HG03520 (cell line): ENCODE results near the gene ELP4.

Experiments used
- ATAC-seq: cut with Tn5 transposase; IDR thresholded peaks from one replicate; pipeline ENCODE4 v1.9.1; 2021; ENCODE audit warnings: mild to moderate bottlenecking, moderate library complexity; ENCODE audit not compliant: unreplicated experiment

The ELP4 gene

DNA sequence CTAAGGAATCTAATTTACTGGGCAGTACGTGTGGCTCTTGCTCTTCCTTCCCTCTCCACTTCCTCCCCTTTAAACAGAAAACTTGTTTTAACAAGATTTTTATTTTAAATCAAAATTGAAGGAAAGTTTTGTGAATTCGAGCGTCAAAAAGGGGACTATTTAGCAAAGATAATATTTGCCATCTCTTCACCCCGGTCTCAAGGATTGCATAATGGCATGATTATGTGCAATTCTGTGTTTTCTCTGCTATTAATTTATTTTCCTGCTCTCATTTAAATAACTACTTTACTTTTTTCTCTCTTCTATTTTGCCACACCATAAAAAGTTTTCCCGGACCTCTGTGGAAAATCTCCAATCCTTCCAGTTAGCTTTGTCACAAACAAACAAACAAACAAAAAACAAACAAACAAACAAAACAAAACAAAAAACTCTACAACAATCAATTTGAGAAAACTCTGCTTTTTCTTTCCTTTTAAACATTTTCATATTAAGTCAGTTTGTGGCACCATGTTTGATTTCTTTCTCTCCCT is 311.7 kb downstream of the ELP4 start:
- no peak for ATAC-seq

DNA sequence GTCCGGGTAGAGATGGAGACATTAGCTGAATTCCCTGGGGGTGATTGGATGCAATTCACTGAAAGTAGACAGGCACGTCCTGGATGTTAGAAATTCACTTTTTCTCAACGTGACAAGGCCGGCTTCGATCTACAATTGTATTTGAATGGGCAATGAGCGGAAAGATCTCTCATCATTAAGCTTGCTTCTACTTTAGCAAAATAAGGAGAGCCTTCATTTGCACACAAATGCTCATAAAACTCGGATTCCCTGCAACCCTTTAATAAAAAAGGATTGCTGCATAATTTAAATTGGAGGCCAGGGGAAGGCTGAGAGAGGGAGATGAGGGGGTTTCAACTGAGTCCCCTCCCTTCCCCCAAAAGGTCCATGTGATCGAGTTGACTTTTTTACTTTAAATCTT is 312.2 kb downstream of the ELP4 start:
- ATAC-seq: no peak

DNA sequence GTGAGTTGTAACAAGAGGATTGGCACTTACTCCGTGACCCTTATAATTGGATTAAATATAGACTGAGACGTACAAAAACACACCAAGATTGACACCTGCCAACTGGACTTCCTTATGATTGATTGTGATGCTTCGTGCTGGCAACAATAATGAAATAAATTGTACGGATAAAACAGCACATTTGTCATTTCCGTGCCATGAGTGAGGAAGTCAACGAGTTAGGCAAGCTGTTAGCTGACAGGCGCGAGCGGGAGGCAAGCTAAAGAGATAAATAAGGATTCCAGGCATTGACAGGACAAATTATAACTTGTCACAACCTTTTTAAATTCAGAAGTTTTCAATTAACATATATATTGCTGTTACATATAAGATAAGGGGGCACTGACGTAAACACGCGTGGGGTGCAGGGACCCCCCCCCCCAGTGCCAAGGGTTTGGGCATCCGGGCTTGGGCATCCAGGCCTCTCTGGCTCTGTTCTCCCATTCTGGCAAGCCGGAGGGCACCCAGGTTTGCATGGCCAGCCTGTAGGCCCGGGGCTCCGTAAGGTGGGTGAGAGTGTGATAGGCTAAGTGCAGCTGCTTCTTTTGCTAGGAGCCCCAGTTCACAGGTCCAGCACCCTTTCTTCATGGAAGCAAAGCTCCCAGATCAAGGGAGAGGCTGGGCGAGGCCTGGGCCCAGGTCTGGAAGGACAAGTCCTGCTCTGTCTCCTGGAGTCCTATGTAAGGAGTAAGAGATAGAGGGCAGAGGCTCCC is 312.8 kb downstream of the ELP4 start:
- no peak for ATAC-seq

DNA sequence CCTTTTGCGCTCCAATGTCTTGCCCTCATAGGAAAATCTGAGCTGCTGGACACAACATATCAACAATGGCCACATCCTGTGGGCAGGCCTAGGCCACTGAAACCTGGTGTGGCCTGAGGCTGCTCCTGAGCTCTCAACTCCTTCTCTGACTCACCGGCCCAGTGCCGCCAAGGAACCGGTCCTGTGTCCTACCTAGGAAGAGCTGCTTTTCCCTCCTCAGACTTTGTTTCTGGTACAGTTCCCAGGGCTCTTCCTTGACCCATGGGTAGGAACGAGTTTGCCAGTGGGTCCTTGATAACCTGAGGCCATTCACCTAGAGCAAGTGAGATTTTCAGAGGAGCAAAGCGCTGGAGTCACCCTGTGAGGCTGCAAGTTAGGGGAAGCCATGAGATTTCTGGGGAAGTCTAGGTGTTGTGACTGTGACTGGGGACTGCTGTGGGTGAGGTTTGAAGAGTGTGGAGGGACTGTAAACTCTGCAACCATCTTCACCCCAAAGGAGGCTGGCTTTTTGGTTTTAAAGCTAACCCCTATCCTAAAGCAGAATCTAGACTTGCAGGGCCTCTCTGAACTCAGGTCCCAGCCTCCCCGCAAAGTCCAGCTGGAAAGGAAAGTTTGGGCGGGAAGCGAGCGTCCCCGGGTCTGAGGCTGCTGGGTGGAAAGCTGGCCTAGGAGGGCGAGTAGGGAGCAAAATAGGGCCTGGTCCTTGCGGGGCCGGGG is 313.5 kb downstream of the ELP4 start:
- ATAC-seq: no peak

DNA sequence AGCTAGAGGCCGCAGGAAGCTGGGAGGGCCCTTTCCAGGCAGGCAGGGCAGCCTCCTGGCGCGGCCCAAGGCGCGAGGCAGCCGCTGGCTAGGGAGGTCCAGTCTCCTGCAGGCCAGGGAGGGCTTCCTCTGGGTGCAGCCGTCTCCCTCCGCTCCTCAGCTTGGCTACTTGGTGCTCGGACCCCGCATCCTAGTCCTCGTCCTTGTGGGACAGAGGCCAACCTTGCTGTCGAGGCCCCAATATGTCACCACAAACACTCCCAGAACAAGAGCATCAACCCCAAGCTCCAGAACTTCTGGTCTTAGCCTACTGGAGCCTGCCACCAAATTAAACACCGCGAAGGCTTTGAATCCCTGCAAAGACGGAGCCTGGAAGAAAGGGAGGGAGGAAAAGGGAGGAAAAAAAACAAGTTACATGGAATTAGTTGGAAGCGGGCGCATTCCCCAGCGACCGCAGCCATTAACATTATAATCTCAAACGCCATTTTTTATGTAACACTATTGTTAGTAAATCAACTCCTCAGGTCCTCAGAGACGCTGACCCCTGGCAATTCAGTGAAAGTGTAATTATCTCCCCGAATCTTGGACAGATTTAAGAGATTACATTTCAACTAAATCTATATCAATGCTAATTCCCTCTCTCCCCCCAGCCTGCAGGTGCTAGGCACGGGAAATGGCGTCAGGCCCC is 314.2 kb downstream of the ELP4 start:
- no peak for ATAC-seq

DNA sequence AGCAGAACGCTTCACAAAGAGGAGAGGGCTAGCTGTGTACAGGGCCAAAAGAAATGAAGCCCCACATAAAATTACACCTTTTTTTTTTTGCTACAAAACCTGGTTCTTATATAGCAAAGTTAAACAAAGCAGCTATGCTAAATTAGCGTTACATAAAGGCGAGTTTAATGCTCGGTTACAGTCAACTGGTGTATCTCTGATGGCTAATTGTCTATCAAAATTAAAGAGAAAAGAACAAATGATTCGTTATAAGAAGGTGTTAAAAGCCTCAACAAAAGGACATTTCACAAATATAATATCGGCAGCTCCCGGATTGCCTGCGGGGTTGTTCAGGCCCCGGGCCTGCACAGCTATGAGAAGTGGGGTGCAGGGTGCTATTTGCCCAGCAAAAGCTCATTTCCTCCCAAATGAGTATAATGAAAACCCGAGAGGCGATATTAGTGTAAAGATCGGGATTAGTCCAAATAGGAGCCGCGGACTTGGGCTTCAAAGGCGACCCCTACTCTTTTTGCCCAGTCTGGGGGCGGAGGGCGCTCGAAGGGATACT is 314.8 kb downstream of the ELP4 start:
- ATAC-seq: no peak

DNA sequence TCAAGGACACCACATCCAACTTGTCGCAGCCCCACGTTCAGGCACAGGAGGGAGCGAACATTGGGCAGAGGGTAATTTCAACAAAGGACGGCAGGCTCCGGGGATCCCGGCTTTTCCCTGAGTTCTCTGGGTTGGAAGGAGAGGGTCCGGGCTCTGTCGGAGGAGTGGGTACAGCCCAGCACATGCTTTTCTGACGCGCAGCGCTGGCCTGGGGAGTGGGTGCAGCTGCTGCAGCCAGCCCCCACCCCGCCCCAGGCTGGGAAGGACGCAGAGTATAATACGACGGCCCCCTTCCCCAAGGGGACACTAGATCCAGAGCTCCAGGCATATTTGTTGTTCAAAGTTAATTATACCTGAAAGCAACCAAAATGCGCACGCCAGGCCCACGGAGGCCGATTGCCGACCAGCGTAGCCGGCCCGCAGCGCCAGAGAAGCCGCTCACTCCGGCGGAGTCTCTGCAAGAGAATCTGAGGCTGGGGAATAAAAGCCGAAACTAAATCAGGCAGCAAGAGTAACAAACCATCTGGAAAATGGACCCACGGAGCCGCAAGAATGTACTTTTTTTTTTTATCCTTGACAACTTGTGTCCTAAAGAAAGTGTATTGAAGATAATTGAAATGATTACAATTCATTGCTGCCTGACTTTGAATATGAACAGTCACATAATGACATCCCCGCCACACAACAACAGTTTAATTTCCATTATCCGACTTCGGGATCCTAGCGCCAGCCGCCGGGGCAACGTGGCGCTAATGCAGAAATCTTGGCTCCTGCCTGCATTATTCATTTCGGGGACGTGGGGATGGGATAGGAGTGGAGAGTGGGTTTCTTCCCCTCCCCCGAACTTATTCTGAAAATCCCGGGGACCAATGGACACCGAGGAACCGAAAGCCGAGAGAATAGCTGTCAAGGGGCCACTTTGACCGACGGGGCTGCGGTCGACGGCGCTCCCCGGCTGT is 315.6 kb downstream of the ELP4 start:
- no peak for ATAC-seq

DNA sequence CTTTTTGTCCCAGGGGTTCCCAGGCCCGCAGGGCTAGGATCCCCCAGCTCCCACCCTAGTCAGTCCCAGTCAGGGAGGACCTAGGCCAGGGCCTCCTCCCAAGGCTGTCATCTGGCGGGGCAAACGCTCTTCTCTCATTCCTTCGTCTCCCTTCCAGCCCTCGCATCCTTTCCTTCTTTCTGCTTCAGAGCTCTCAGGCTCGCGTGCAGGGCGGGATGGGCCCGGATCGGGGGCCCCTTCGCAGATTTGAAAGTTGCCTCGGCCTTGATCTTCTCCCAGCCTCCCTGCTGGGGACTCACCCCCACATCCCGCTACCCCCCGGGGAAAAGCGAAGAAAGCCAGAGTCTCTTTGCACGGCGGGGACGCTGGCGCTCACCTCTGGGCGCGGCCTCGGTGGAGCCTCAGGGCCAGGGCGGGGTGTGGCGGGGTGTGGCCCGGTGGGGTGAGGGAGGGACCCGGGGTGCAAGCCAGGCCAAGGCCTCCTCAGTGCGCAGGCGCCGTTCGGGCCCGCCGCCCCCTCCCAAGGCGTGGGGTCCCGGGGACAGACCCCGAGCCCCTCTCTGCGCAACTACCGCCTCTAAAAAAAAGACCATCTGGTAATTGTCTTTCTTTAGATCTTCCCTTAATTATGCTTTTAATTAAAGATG is 316.4 kb downstream of the ELP4 start:
- ATAC-seq: no peak

DNA sequence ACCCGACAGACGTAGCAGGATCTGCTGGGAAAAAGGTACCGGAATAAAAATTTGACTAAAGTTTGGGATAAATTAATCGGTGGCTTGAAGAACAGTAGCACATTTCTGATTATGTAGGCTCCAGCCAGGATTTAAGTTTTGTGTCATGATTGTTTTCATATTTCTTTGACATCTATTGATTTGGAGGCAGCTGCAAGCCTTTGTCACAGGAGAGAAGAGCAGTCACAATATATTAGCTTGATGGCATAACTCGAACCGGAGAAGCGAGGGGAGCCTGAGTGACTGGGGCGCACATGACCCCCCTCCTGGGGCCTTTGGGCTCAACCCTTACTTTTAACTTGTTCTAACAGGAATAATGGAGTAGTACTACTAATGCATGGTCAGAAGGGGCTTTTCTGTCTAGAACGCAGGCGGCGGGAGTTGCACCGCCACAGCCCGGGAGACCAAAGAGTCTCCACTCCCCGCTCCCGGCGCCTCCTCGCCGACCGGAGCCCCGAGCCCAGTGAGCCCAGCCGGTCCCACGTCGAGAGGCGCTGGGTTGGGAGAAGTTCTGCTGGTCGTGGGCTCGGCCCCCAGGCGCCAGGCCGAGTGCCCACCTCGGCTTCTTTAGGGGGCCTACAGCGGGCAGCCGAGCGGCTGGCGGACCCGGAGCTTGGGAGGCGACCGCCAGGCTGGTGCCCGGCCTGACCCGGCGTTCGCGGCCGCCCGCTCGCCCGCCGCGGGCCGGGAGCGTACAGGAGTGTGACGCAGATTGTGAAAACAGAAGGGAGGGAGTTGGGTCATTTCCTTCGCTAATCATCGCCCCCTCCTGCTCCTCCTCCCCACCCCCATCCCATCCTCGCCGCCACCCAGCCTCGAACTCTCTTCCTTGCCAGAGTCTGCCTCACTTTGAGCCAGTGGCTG is 317.2 kb downstream of the ELP4 start:
- no peak for ATAC-seq

DNA sequence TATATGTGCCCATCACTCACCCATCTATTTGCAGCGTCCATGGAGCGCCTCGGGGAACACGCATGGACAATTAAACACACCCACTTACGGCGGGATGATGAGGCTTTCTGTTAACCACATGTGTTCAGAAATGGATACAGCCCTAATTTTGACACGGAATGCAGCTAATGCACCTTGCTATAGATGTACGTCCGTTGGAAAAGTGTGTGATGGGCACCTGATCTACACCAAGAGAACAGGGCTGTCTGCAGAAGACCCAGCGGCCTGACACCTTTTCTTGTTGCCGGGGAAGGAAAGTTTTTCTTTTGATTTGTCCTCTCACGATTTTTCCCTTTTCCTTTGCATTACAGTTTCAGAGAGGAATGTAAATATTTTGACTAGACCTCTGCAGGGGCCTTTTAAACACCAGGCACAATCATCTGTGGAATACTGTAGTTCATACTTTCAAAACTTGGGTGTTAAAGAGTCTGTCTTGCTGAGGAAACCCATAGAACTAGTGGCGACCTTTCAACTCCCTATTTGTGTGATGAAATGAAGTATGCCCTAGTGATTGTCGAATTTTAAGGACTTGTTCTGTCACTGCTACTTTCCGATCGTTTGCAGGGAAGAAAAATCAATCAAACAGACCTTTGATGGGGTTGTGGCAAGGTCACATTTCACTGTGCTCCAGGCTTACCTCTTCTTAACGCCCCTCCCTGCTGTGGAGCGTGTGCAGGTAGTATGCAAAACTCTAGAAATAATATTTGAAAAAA is 318.1 kb downstream of the ELP4 start:
- ATAC-seq: no peak

DNA sequence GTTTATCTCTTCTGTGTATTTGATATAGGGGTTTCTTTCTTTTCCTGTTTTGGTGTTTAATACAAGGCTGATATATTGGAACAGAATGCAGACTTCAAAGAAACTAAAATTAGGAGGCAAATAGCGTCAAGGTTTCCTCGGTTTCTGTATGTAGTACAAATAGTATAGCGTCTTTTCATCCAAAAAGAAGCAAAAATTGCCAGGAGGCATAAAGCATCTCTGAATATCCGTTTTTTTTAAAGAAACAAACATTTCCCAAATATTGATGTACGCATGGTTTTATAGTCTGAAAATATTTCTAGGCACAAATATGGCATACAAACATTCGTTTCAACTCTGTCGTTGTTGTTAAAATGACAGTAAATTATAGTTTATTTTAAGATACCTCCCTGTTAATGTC is 318.6 kb downstream of the ELP4 start:
- no peak for ATAC-seq

DNA sequence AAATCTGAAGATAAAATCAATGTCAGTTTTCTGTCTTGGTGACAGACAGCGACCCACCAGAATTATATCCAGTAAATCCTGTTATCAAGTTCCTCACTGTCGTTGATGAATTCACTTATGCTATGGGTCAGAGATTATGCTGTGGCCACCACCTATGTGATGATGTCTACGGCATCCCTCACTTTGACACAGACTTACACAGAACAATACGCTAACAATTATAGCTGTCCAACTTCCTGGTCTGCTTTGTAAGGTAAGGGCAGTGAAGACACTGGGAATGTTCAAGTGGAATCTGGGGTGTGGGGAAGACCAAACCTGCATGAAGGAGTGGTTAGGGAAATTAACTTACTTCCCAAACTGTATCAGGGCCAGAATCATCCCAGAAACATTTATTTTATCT is 320.8 kb downstream of the ELP4 start:
- no peak for ATAC-seq

DNA sequence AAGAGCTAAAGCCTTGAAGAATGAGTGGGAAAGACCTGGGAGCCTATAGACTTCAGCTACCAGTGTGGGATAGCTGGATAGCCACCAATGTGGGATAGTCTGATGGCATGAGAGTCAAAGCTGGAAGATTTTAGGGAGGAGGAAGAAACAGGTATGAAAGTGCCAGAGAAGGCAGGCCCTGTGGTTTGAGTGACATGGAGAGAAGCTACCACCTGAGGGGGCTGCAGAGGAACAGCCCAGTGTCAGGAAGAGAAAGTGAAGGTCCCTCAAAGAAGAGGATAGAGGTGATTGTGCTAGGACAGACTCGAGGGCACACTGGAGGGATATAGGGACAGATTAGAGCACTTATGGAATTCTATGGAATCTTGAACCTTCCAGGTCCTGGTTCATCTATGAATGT is 324.7 kb downstream of the ELP4 start:
- no peak for ATAC-seq
